GM12873 (cell line): ENCODE results near the gene EDN3.

Experiments used
- CTCF ChIP-seq: IDR thresholded peaks from 2 replicates; pipeline ENCODE4 v1.5.1; 2012; ENCODE audit warnings: low read depth, mild to moderate bottlenecking, moderate library complexity, low read length, control low read depth; ENCODE audit not compliant: insufficient read depth; ENCODE audit errors: missing control alignments

Gene EDN3

GRCh38 chr20:59340201-59340885, 39.9 kb downstream of the EDN3 start:
- TF ChIP-seq CTCF = no peak

- no peak for TF ChIP-seq CTCF
Observed at GRCh38 chr20:59342023-59342957, 41.9 kb downstream of the EDN3 start.

GRCh38 chr20:59346061-59346460, 45.6 kb downstream of the EDN3 start:
- TF ChIP-seq CTCF = no peak

- no peak for TF ChIP-seq CTCF
Observed at GRCh38 chr20:59349277-59349676, 48.9 kb downstream of the EDN3 start.

GRCh38 chr20:59350330-59351156, 50.1 kb downstream of the EDN3 start:
- no peak for TF ChIP-seq CTCF

GRCh38 chr20:59351157-59352040, 51.0 kb downstream of the EDN3 start:
- TF ChIP-seq CTCF = no peak
